Fibroblast of skin of abdomen (primary cell): ENCODE data around the gene MLNR. TPM values are rescaled to one million over a fixed set of nuclear protein-coding genes. Genes with fewer than 3 reads are reported as not detected.

Source experiments
- DNase-seq: peaks from one replicate; pipeline ENCODE4 v3.0.0-alpha.2; 2013
- polyA plus RNA-seq, 2 experiments: library from polyadenylated mRNA; unstranded; fragments of 120-200 nt; gene quantifications; one replicate each; pipeline ENCODE4 v1.2.1, GENCODE V29; 2013; ENCODE audit not compliant: insufficient read length in 2 of 2

MLNR gene
- polyA plus RNA-seq (2013, experiment 1 of 2; ENCODE audit: insufficient read length): not detected
- polyA plus RNA-seq (2013, experiment 2 of 2; ENCODE audit: insufficient read length): not detected

- peak; percentile 21 for DNase-seq
Observed at GRCh38 chr13:49220036-49220855, at the start of gene MLNR. MLNR (plus strand) TSS chr13:49220338; CDS start chr13:49220338, 0 bp downstream.

- DNase-seq: no peak
Observed at GRCh38 chr13:49171359-49171758, 48.8 kb upstream of the MLNR start.

GRCh38 chr13:49183672-49184325 is 36.3 kb upstream of the MLNR start:
- DNase-seq: peak; percentile 1

GRCh38 chr13:49184621-49185020 is 35.5 kb upstream of the MLNR start:
- DNase-seq: no peak

GRCh38 chr13:49185264-49185663 is 34.9 kb upstream of the MLNR start:
- DNase-seq: no peak

GRCh38 chr13:49190901-49191300 is 29.2 kb upstream of the MLNR start:
- no peak for DNase-seq

GRCh38 chr13:49206641-49207040 is 13.5 kb upstream of the MLNR start:
- no peak for DNase-seq

GRCh38 chr13:49208619-49209018 is 11.5 kb upstream of the MLNR start:
- no peak for DNase-seq

GRCh38 chr13:49210114-49210513 is 10.0 kb upstream of the MLNR start:
- no peak for DNase-seq

GRCh38 chr13:49210669-49211068 is 9.5 kb upstream of the MLNR start:
- no peak for DNase-seq

- no peak for DNase-seq
Observed at GRCh38 chr13:49213539-49213938, 6.6 kb upstream of the MLNR start.

GRCh38 chr13:49213997-49214916 is 5.9 kb upstream of the MLNR start:
- DNase-seq: no peak

- no peak for DNase-seq
Observed at GRCh38 chr13:49214917-49215376, 5.2 kb upstream of the MLNR start.

- DNase-seq: no peak
Observed at GRCh38 chr13:49216334-49216733, 3.8 kb upstream of the MLNR start.

GRCh38 chr13:49217962-49218492 is 2.1 kb upstream of the MLNR start:
- no peak for DNase-seq

- DNase-seq: no peak
Observed at GRCh38 chr13:49218493-49219051, 1.6 kb upstream of the MLNR start.

- no peak for DNase-seq
Observed at GRCh38 chr13:49219647-49220035, 497 bp upstream of the MLNR start.

GRCh38 chr13:49220856-49221589 is 885 bp downstream of the MLNR start:
- no peak for DNase-seq

- no peak for DNase-seq
Observed at GRCh38 chr13:49221590-49221965, 1.4 kb downstream of the MLNR start.

- no peak for DNase-seq
Observed at GRCh38 chr13:49225223-49226042, 5.3 kb downstream of the MLNR start.
